ENCODE data around the gene MYRIP.

DNA sequence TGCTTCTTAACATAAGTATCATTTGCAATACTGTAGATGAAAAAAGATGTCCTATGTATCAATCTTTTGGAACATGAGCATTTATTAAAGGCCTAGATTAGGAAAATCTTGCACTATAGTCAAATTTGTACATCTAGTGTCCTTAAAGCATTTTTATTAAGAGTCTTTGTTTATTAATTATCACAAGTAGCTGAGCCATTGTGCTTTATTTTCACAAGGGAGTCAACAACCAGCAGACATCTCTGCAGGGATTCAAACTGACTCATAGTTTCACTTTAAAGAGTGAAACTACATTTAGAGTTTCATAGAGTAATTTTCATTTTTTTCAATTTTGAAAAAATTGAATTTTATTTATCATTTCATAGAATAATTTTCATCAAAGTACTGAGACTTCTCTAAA is 405.6 kb downstream of the MYRIP start:
- TF ChIP-seq, protein P1, sequence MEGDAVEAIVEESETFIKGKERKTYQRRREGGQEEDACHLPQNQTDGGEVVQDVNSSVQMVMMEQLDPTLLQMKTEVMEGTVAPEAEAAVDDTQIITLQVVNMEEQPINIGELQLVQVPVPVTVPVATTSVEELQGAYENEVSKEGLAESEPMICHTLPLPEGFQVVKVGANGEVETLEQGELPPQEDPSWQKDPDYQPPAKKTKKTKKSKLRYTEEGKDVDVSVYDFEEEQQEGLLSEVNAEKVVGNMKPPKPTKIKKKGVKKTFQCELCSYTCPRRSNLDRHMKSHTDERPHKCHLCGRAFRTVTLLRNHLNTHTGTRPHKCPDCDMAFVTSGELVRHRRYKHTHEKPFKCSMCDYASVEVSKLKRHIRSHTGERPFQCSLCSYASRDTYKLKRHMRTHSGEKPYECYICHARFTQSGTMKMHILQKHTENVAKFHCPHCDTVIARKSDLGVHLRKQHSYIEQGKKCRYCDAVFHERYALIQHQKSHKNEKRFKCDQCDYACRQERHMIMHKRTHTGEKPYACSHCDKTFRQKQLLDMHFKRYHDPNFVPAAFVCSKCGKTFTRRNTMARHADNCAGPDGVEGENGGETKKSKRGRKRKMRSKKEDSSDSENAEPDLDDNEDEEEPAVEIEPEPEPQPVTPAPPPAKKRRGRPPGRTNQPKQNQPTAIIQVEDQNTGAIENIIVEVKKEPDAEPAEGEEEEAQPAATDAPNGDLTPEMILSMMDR (IDR thresholded peaks at IDR 0.05) = no peak
- no peak for TF ChIP-seq POLR2A (IDR thresholded peaks at IDR 0.05)
